Peyer's patch (tissue), 4 donors: ENCODE results near the gene ITGA7. TPM values are rescaled to one million over a fixed set of nuclear protein-coding genes. Genes with fewer than 3 reads are reported as not detected.

Experiments used
- DNase-seq, 3 donors: peaks; one replicate each; pipeline ENCODE4 v3.0.0-alpha.2; 2017 to 2019
- H3K27ac ChIP-seq, 4 donors: fragments of 200-600 bp; sonication (generic); one replicate each; pipeline ENCODE4 v1.5.1; 2016 to 2019
- H3K27me3 ChIP-seq, 2 donors: fragments of 200-600 bp; sonication (generic); one replicate each; pipeline ENCODE4 v1.5.1; 2019
- H3K36me3 ChIP-seq, 3 donors: fragments of 200-600 bp; sonication (generic); one replicate each; pipeline ENCODE4 v1.5.1; 2016 to 2019
- H3K4me1 ChIP-seq, 4 donors: fragments of 200-600 bp; sonication (generic); one replicate each; pipeline ENCODE4 v1.5.1; 2016 to 2019
- H3K4me3 ChIP-seq, 4 donors: fragments of 200-600 bp; sonication (generic); 1 replicate in 3 of 4; 2 replicates in 1 of 4; pipeline ENCODE4 v1.5.1; 2016 to 2019; ENCODE audit warnings: mild to moderate bottlenecking in 1 of 4
- H3K9me3 ChIP-seq, 4 donors: fragments of 200-600 bp; sonication (generic); one replicate each; pipeline ENCODE4 v1.5.1; 2016 to 2019; ENCODE audit warnings: mild to moderate bottlenecking in 1 of 4
- POLR2A ChIP-seq, 2 donors: fragments of 450-650 bp; IDR thresholded peaks; one replicate each; pipeline ENCODE4 v1.5.1; 2017; ENCODE audit warnings: antibody characterized with exemption in 2 of 2, mild to moderate bottlenecking in 2 of 2, moderate library complexity in 2 of 2
- total RNA-seq, 4 donors: library from RNA; depleted of rRNA; stranded (reverse); fragments of >200 nt; gene quantifications; one replicate each; pipeline ENCODE4 v1.1.0, GENCODE V29; 2016
- TF ChIP-seq, protein P1 (sequence below), 6 experiments: fragments of 450-650 bp in 4 of 6; fragments of 200-600 bp in 2 of 6; sonication (generic) in 1 of 6; IDR thresholded peaks; one replicate each; pipeline ENCODE4 v1.5.1; 2017 to 2019; ENCODE audit warnings: antibody characterized with exemption in 6 of 6, mild to moderate bottlenecking in 3 of 6, moderate library complexity in 1 of 6

ITGA7 gene
- total RNA-seq, 4 donors from 2014 or later = 13.1 to 29.0 (median 27.0) TPM

DNA sequence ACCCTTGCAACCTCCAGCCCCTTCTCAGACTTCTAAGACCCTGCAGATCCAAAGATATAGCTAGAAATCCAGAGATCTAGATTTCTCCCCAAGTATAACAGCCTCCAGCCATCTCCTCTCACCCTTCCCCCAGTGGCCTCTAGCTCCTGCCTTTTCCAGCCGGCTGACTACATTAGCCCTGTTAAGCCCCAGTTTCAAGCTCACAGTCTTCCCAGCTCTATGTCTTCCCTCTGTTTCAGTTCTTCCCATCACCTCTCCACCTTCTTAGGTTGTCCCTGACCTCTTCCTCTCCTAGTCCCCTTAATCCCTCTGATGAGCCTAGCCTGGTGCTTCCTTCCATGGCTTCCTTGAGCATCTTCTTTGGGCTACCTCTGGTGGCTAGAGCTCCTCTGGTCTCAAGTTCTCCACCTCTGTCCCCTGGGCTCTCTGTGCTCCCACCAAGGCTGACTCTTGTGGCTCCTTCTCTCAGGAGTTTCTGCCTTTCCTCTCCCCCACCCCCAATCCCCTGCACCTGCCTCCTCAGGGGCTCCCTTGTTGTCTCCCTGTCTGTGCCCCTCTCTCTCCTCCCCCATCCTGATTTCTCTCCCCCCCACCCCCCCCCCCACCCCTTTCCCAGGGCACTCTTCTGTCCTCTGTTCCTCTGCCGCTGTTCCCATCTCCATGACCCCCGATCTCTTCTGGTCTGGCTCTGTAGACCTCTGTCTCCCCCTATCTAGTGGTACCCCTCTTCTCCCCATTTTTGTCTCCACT lies 34.4 kb upstream of the ITGA7 start:
- no peaks in the 10 kb centered on the region for H3K9me3 ChIP-seq
- peak overlapping the region in 2 of 4 donors; percentile 75 to 80 for H3K4me3 ChIP-seq
- peak overlapping the region; percentile 25 to 82 (median 58) for H3K27ac ChIP-seq
- peaks cover 0 to 39% (median 18%) of the 10 kb centered on the region in 4 donors for H3K4me1 ChIP-seq
- no peak for TF ChIP-seq POLR2A (IDR thresholded peaks at IDR 0.05)
- TF ChIP-seq, protein P1, sequence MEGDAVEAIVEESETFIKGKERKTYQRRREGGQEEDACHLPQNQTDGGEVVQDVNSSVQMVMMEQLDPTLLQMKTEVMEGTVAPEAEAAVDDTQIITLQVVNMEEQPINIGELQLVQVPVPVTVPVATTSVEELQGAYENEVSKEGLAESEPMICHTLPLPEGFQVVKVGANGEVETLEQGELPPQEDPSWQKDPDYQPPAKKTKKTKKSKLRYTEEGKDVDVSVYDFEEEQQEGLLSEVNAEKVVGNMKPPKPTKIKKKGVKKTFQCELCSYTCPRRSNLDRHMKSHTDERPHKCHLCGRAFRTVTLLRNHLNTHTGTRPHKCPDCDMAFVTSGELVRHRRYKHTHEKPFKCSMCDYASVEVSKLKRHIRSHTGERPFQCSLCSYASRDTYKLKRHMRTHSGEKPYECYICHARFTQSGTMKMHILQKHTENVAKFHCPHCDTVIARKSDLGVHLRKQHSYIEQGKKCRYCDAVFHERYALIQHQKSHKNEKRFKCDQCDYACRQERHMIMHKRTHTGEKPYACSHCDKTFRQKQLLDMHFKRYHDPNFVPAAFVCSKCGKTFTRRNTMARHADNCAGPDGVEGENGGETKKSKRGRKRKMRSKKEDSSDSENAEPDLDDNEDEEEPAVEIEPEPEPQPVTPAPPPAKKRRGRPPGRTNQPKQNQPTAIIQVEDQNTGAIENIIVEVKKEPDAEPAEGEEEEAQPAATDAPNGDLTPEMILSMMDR (IDR thresholded peaks at IDR 0.05) = no peak
- no peak for DNase-seq
- peaks cover 0 to 4% of the 10 kb centered on the region in 2 donors for H3K27me3 ChIP-seq
- no peaks in the 10 kb centered on the region for H3K36me3 ChIP-seq

DNA sequence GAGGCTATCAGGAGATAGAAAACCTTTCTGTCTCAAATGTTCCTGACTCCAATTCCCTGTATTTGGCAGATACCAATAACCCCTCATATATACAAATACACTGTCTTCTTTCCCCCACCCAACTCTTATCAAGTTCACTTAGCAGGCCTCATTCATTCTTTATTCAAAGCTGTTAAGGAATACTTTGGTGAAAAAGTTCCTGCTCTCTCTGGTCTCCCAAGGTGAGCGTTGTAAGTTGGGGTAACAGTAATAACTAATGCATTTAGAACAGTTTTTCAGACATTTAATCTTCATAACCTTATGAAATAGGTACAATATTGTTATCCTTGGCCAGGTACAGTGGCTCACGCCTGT lies 31.3 kb upstream of the ITGA7 start:
- Histone ChIP-seq H3K4me3 (peak overlapping the region in 3 of 4 donors; percentile 39 to 60 (median 45)), H3K27me3 (peaks cover 0 to 4% of the 10 kb centered on the region in 2 donors), H3K27ac (peak overlapping the region in 1 of 4 donors; percentile 90), H3K9me3 (no peaks in the 10 kb centered on the region), H3K36me3 (no peaks in the 10 kb centered on the region), H3K4me1 (peaks cover 0 to 16% (median 12%) of the 10 kb centered on the region in 4 donors)
- TF ChIP-seq, protein P1 (IDR thresholded peaks at IDR 0.05) = no peak
- TF ChIP-seq POLR2A (IDR thresholded peaks at IDR 0.05) = no peak
- DNase-seq = no peak

DNA sequence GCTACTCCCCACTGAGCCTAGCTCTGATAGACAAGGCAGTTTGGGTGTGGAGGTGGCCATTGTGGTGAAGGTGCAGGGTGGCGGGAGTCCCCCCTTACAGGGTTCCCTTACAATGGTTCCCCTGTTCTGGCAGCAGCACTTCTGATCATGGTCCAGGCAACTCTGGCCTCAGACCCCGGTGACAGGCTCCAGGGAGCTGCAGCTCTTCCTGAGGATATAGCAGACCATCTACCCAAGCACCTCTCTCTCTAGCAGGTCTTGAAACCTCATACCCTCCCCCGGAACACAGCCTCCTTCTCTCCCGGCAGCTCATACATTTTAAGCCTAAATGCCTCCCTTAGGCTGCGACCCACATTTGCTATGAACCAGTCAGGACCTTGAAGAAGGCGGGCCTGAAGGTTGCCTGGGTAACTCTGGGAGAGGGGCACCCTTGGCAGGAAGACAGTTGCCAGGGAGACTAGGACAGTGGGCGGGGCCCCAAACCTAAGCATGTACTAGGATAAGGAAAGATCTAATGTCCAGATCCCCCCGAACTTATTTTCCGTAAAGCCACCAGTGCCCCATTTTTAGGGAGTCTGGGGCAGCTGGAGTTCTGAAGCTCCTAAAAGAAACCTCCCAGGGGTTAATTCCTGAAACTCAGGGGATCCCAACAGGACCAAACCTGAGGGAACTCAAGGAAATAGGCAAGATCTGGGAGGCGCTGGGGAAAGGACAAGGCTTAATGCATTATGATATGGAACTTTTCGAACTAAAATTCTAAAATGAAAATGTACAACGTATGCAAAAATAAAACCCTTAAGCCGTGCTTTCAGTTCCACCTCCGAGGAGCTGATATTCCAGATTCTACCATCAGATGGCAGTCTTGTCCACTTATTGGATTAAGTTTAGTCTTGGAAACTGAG lies 30.7 kb upstream of the ITGA7 start:
- Histone ChIP-seq H3K4me3 (peak overlapping the region; percentile 39 to 60 (median 47)), H3K36me3 (no peaks in the 10 kb centered on the region), H3K27me3 (no peaks in the 10 kb centered on the region), H3K9me3 (no peaks in the 10 kb centered on the region), H3K4me1 (peaks cover 0 to 11% (median 9%) of the 10 kb centered on the region in 4 donors), H3K27ac (peak overlapping the region; percentile 60 to 90 (median 64))
- TF ChIP-seq, protein P1 (IDR thresholded peaks at IDR 0.05) = peak; percentile 83 to 98 (median 98)
- no peak for TF ChIP-seq POLR2A (IDR thresholded peaks at IDR 0.05)
- peak in 2 of 3 donors; percentile 94 for DNase-seq

DNA sequence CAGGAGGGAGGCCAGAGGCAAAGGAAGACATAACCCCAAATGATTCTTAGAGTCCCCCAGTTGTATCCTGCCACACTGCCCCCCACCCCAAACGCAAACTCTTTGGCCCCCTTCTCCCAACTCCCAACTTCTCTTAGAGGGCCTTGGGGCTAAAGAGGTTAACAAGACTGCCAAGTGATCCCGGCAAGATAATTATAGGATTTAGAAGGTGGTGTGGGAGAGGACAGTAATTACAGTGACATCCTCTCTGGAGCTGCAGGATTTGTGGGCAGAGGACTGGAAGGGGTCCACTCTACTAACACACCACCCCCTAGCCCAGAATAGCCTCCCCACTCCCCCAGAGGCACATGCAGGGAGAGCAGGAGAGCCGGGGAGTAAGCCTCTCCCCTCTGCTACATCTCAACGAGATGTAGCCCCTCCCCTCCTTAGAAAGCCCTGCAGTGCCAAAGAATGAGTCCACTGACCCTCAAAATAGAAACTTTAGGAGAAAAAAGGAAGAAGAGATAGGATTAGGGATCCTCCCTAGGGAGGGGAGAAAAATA lies 29.9 kb upstream of the ITGA7 start:
- Histone ChIP-seq H3K9me3 (no peaks in the 10 kb centered on the region), H3K27ac (peak overlapping the region; percentile 60 to 90 (median 64)), H3K4me1 (peaks cover 0 to 10% (median 8%) of the 10 kb centered on the region in 4 donors), H3K36me3 (no peaks in the 10 kb centered on the region), H3K27me3 (no peaks in the 10 kb centered on the region), H3K4me3 (peak overlapping the region in 1 of 4 donors; percentile 45)
- TF ChIP-seq POLR2A (IDR thresholded peaks at IDR 0.05) = no peak
- TF ChIP-seq, protein P1 (IDR thresholded peaks at IDR 0.05) = no peak
- DNase-seq = peak in 1 of 3 donors; percentile 45

DNA sequence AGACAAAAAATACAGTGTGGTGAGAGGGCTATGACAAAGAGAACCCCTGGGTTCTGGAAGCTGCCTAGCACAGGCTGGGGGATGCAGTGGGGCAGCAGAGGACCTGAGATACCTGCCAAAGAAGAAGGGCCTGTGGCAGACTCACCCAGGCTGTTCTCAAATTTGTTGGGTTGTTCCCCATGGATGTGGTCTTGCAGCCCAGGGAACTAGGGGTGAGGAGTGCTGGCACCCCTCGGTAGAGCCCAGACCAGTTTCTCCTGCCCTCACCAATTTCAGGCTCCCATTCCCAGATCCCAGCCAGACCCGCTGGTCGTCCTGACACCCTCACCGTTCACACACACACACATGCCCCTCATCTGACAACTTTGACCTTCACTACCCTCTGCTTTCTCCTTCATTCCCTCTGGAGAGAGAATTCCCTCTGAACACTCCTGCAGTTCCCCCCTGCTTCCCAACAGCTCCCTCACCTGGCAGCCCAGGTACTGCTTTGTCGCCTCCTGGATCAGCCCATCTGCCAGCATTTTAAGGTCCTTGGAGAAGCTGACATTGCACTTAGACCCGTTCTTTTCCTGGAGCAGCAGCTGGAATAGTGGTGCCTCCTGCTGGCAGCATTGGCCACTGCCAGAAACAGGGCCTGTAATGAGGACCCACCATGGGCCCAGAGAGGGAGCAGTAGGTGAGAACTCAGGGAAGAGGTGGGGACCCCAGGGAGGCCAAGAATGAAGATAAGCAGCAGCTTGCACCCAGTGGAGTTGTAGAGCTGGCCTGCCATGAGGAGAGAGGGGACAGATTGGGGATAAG lies 29.3 kb upstream of the ITGA7 start:
- Histone ChIP-seq H3K4me1 (peaks cover 0 to 10% (median 7%) of the 10 kb centered on the region in 4 donors), H3K36me3 (no peaks in the 10 kb centered on the region), H3K4me3 (no peak overlapping the region), H3K9me3 (no peaks in the 10 kb centered on the region), H3K27ac (no peak overlapping the region), H3K27me3 (no peaks in the 10 kb centered on the region)
- peak; percentile 76 to 91 (median 89) for DNase-seq
- no peak for TF ChIP-seq POLR2A (IDR thresholded peaks at IDR 0.05)
- TF ChIP-seq, protein P1 (IDR thresholded peaks at IDR 0.05) = peak; percentile 61 to 99 (median 88)
